OCI-LY3 (cell line): Measurements from ENCODE around the gene SMARCA4.

ENCODE experiments used
- H2AFZ ChIP-seq: fragments of 200-600, 300-600 bp; shearing (Covaris generic); 2 replicates; pipeline ENCODE4 v1.6.0; 2014; ENCODE audit warnings: antibody characterized with exemption, low read depth, low read length
- H3K27ac ChIP-seq: fragments of 200-600, 300-600 bp; sonication (generic); 2 replicates; pipeline ENCODE4 v1.5.1; 2014; ENCODE audit warnings: mild to moderate bottlenecking, low read length, moderate library complexity, mixed read lengths
- H3K27me3 ChIP-seq: fragments of 200-600, 300-600 bp; sonication (generic); 2 replicates; pipeline ENCODE4 v1.6.1; 2014; ENCODE audit warnings: low read depth, low read length, mixed read lengths
- H3K36me3 ChIP-seq: fragments of 200-600, 300-600 bp; sonication (generic); replicated peaks from 2 replicates; pipeline ENCODE3; 2014; ENCODE audit warnings: low read depth, low read length, mixed read lengths
- H3K4me1 ChIP-seq: fragments of 300-600, 200-600 bp; sonication (generic); 2 replicates; pipeline ENCODE4 v1.6.1; 2014; ENCODE audit warnings: low read length, mixed read lengths
- H3K4me2 ChIP-seq: fragments of 200-600, 300-600 bp; sonication (generic); 2 replicates; pipeline ENCODE4 v1.6.1; 2014; ENCODE audit warnings: low read length, mixed read lengths
- H3K4me3 ChIP-seq: fragments of 300-600, 200-600 bp; sonication (generic); 2 replicates; pipeline ENCODE4 v1.5.1; 2014; ENCODE audit warnings: antibody characterized with exemption, mild to moderate bottlenecking, low read length, moderate library complexity
- H3K79me2 ChIP-seq: fragments of 300-600, 200-600 bp; shearing (Covaris generic); 2 replicates; pipeline ENCODE4 v1.6.1; 2014; ENCODE audit warnings: mild to moderate bottlenecking, low read length, mixed read lengths
- H3K9ac ChIP-seq: fragments of 300-600, 200-600 bp; shearing (Covaris generic); 2 replicates; pipeline ENCODE4 v1.6.0; 2014; ENCODE audit warnings: mild to moderate bottlenecking, low read length, moderate library complexity
- H3K9me3 ChIP-seq: fragments of 200-600, 300-600 bp; shearing (Covaris generic); 2 replicates; pipeline ENCODE4 v1.6.1; 2014; ENCODE audit warnings: low read length, mixed read lengths; ENCODE audit not compliant: insufficient read depth
- H4K20me1 ChIP-seq: fragments of 200-600, 300-600 bp; sonication (generic); 2 replicates; pipeline ENCODE4 v1.6.1; 2016; ENCODE audit warnings: low read length, mixed read lengths; ENCODE audit not compliant: insufficient read depth
- CTCF ChIP-seq: fragments of 200-600, 300-600 bp; sonication (generic); IDR thresholded peaks from 2 replicates; pipeline ENCODE4 v1.5.1; 2014; ENCODE audit warnings: antibody characterized with exemption, low read length, low read depth
- EZH2phosphoT487 ChIP-seq: fragments of 200-600 bp; shearing (Covaris generic); IDR thresholded peaks from 2 replicates; pipeline ENCODE4 v1.6.1; 2018; ENCODE audit warnings: antibody characterized with exemption, mixed run types, low read depth

SMARCA4 gene

DNA sequence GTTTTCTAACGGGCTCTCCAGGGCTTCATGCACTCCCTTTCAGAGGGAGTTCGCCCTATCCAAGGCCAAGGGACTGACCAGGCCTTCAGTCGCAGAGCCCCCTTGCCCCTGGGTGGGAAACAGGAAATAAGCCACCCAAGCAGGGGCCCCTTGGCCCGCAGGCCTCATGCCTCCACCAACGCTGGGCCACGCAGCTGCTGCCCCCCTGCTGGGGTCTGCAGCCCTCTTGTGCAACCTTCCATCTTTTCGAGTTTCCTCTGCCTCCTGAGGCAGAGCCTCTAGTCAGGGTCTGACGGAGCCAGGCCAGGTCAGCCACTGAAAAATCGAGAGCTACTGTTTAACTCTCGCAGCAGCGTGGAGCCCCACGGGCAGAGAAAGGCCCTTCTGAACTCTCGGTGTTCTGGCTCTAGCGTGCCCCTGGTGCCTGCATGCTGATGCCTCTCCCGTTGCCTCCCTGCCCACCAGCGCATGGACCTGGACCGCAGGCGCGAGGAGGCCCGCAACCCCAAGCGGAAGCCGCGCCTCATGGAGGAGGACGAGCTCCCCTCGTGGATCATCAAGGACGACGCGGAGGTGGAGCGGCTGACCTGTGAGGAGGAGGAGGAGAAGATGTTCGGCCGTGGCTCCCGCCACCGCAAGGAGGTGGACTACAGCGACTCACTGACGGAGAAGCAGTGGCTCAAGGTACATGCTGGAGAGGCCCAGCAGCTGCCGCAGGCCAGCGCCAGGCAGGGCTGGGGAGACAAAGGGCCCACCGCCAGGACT, 73.8 kb downstream of the SMARCA4 start:
- Histone ChIP-seq H3K4me1 (peaks cover 23% of the 10 kb centered on the region), H3K36me3 (peaks cover 82% of the 10 kb centered on the region), H3K9ac (no peak overlapping the region), H2AFZ (no peak overlapping the region), H3K4me2 (peak overlapping the region; percentile 33; the same call in 1 of the 2 replicates), H3K79me2 (no peaks in the 10 kb centered on the region), H4K20me1 (peaks cover 34% of the 10 kb centered on the region), H3K9me3 (no peaks in the 10 kb centered on the region), H3K4me3 (no peak overlapping the region), H3K27me3 (no peaks in the 10 kb centered on the region), H3K27ac (peak overlapping the region; percentile 82)
- TF ChIP-seq CTCF (no peak), EZH2phosphoT487 (no peak)

- no peak overlapping the region for H3K9ac ChIP-seq
- H3K36me3 ChIP-seq = peaks cover 75% of the 10 kb centered on the region
- no peak overlapping the region for H2AFZ ChIP-seq
- H3K27me3 ChIP-seq = no peaks in the 10 kb centered on the region
- TF ChIP-seq EZH2phosphoT487 (no peak), CTCF (peak; percentile 97)
- peaks cover 23% of the 10 kb centered on the region for H3K4me1 ChIP-seq
- no peaks in the 10 kb centered on the region for H3K9me3 ChIP-seq
- peak overlapping the region; percentile 82 for H3K27ac ChIP-seq
- H3K4me3 ChIP-seq = no peak overlapping the region
- H3K79me2 ChIP-seq = no peaks in the 10 kb centered on the region
- H3K4me2 ChIP-seq = peak overlapping the region; percentile 33
- H4K20me1 ChIP-seq = peaks cover 34% of the 10 kb centered on the region
Measured at GRCh38 chr19:11035441-11036377, 74.9 kb downstream of the SMARCA4 start.

GRCh38 chr19:11038511-11038910, 77.7 kb downstream of the SMARCA4 start:
- Histone ChIP-seq H3K27ac (no peak overlapping the region), H3K9me3 (no peaks in the 10 kb centered on the region), H3K9ac (no peak overlapping the region), H3K36me3 (peaks cover 74% of the 10 kb centered on the region), H3K4me1 (peaks cover 23% of the 10 kb centered on the region), H3K79me2 (no peaks in the 10 kb centered on the region), H3K4me2 (no peak overlapping the region), H4K20me1 (peaks cover 39% of the 10 kb centered on the region), H3K4me3 (no peak overlapping the region), H2AFZ (no peak overlapping the region), H3K27me3 (no peaks in the 10 kb centered on the region)
- TF ChIP-seq EZH2phosphoT487 (no peak), CTCF (no peak)

GRCh38 chr19:11041194-11041593, 80.4 kb downstream of the SMARCA4 start:
- Histone ChIP-seq H2AFZ (no peak overlapping the region), H3K9ac (no peak overlapping the region), H3K4me2 (no peak overlapping the region), H3K36me3 (peaks cover 73% of the 10 kb centered on the region), H3K27ac (no peak overlapping the region), H3K79me2 (no peaks in the 10 kb centered on the region), H3K4me1 (peaks cover 10% of the 10 kb centered on the region), H3K4me3 (no peak overlapping the region), H3K9me3 (no peaks in the 10 kb centered on the region), H4K20me1 (peaks cover 43% of the 10 kb centered on the region), H3K27me3 (no peaks in the 10 kb centered on the region)
- no peak for TF ChIP-seq CTCF
